CD4-positive, alpha-beta T cell (primary cell): ENCODE data around the gene ARRDC2. TPM values are rescaled to one million over a fixed set of nuclear protein-coding genes. Genes with fewer than 3 reads are reported as not detected.
A peak's percentile ranks its signal among the peaks of the same experiment; 100 is the strongest.
"Not testable (repeated sequence)": the region's sequence is repeated elsewhere in the genome, so short reads cannot be mapped to it uniquely, and the experiment has no call there.

ENCODE experiments used
- ATAC-seq: fragments of 200-7000 bp; cut with Tn5 transposase; one replicate; pipeline ENCODE4 v1.10.0; 2022; ENCODE audit warnings: mild to moderate bottlenecking; ENCODE audit not compliant: poor library complexity
- CTCF ChIA-PET: fragments of 350-600 bp; sonication (Branson Sonifier 250); formaldehyde crosslinking; loops from one replicate; lab custom pipeline; 2021; ENCODE audit warnings: antibody characterized with exemption, inconsistent platforms; lab: Charles Lee
- POLR2A ChIA-PET: fragments of 350-600 bp; sonication (Branson Sonifier 250); formaldehyde crosslinking; loops from one replicate; lab custom pipeline; 2021; ENCODE audit warnings: antibody characterized with exemption, inconsistent platforms; lab: Charles Lee
- DNase-seq, 14 experiments: peaks; one replicate each; pipeline ENCODE4 v3.0.0-alpha.2; 2013 to 2020; ENCODE audit warnings: mixed read lengths in 2 of 14
- H3K27ac ChIP-seq, 2 donors: one replicate each; pipeline versions ENCODE4 v1.5.1 to v1.7.0; 2013; ENCODE audit warnings: low read length in 2 of 2, low read depth in 1 of 2, mild to moderate bottlenecking in 1 of 2
- H3K27me3 ChIP-seq, 2 experiments: 1 replicate in 1 of 2; 2 replicates in 1 of 2; pipeline versions ENCODE4 v1.6.1 to v1.7.0; 2013; ENCODE audit warnings: low read length in 2 of 2, control low read depth in 1 of 2, mild to moderate bottlenecking in 1 of 2, moderate library complexity in 1 of 2; ENCODE audit not compliant: insufficient read depth in 2 of 2, control insufficient read depth in 1 of 2
- H3K36me3 ChIP-seq: one replicate; pipeline ENCODE4 v1.6.1; 2013; ENCODE audit warnings: low read length, control low read depth; ENCODE audit not compliant: insufficient read depth
- H3K4me1 ChIP-seq: one replicate; pipeline ENCODE4 v1.6.1; 2013; ENCODE audit warnings: low read length, control low read depth; ENCODE audit not compliant: insufficient read depth
- H3K4me3 ChIP-seq: one replicate; pipeline ENCODE4 v1.5.1; 2013; ENCODE audit warnings: mild to moderate bottlenecking, low read length, moderate library complexity
- H3K9me3 ChIP-seq, 2 experiments: 1 replicate in 1 of 2; 2 replicates in 1 of 2; pipeline versions ENCODE4 v1.6.1 to v1.7.0; 2013; ENCODE audit warnings: low read length in 2 of 2, mild to moderate bottlenecking in 2 of 2, control low read depth in 1 of 2, moderate library complexity in 1 of 2; ENCODE audit not compliant: control insufficient read depth in 1 of 2, insufficient read depth in 1 of 2
- H3K27ac Mint-ChIP-seq: one replicate; pipeline ENCODE4 v1.8.0; 2020; ENCODE audit warnings: mixed read lengths
- H3K27me3 Mint-ChIP-seq: one replicate; pipeline ENCODE4 v1.8.0; 2021; ENCODE audit warnings: mixed read lengths
- H3K36me3 Mint-ChIP-seq: one replicate; pipeline ENCODE4 v1.8.0; 2021; ENCODE audit warnings: low read depth, mixed read lengths
- H3K4me1 Mint-ChIP-seq: one replicate; pipeline ENCODE4 v1.8.0; 2021; ENCODE audit warnings: low read depth, mixed read lengths
- H3K4me3 Mint-ChIP-seq: one replicate; pipeline ENCODE4 v1.8.0; 2020; ENCODE audit warnings: mild to moderate bottlenecking, mixed read lengths
- H3K9me3 Mint-ChIP-seq: one replicate; pipeline ENCODE4 v1.8.0; 2020; ENCODE audit warnings: mixed read lengths
- CTCF ChIP-seq: fragments of 200-600 bp; IDR thresholded peaks from one replicate; pipeline ENCODE4 v1.8.0; 2022; ENCODE audit warnings: antibody characterized with exemption, mild to moderate bottlenecking
- intact Hi-C, 2 experiments: fragments of 100-400 bp; cut with DNase I in 1 of 2; cut with micrococcal nuclease in 1 of 2; formaldehyde crosslinking; loops; one replicate each; pipeline versions ENCODE4 v1.15.1 to v1.9.0; 2023 to 2025; cut with DNase I, micrococcal nuclease
- total RNA-seq, 174 experiments: library from RNA in 2 of 174; stranded (reverse) in 2 of 174; gene quantifications; one replicate each; pipeline ENCODE4 v1.2.3 and lab custom pipeline; 2021 to 2026

ARRDC2 gene
- total RNA-seq, 2 experiments from 2014 or later: 325 to 341 TPM

GRCh38 chr19:17982430-17982829, 25.5 kb upstream of the ARRDC2 start:
- no peak overlapping the region for H3K4me3 Mint-ChIP-seq
- CTCF ChIA-PET: no interaction called here
- peaks cover 20% of the 10 kb centered on the region for H3K27me3 Mint-ChIP-seq
- H3K27ac Mint-ChIP-seq: no peak overlapping the region
- Histone ChIP-seq H3K27me3 (peaks cover 2 to 3% of the 10 kb centered on the region in 2 experiments), H3K27ac (no peak overlapping the region), H3K36me3 (no peaks in the 10 kb centered on the region), H3K9me3 (no peaks in the 10 kb centered on the region), H3K4me1 (no peaks in the 10 kb centered on the region), H3K4me3 (no peak overlapping the region)
- POLR2A ChIA-PET: no interaction called here
- no peaks in the 10 kb centered on the region for H3K9me3 Mint-ChIP-seq
- H3K36me3 Mint-ChIP-seq: no peaks in the 10 kb centered on the region
- H3K4me1 Mint-ChIP-seq: no peaks in the 10 kb centered on the region
- intact Hi-C loops: no loop called here
- TF ChIP-seq CTCF: no peak
- peak in 1 of 14 experiments; percentile 7 for DNase-seq
- no peak for ATAC-seq

GRCh38 chr19:17985037-17985818, 22.7 kb upstream of the ARRDC2 start:
- peaks cover 15% of the 10 kb centered on the region for H3K27me3 Mint-ChIP-seq
- no peak for TF ChIP-seq CTCF

DNA sequence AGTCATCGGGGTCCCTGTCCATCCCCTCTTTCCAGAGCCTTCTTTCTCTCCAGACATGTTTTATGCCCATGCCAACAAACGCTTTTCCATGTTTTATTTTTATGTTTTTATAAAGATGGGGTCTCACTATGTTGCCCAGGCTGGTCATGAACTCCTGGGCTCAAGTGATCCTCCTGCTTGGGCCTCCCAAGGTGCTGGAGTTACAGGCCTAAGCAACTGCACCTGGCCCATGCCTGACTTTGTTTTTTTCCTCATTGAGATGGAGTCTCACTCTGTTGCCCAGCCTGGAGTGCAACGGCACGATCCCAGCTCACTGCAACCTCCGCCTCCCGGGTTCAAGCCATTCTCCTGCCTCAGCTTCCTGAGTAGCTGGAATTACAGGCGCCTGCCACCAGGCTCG, 21.4 kb upstream of the ARRDC2 start:
- H3K4me3 Mint-ChIP-seq, H3K27ac ChIP-seq, DNase-seq, CTCF ChIA-PET, H3K4me1 ChIP-seq, H3K27ac Mint-ChIP-seq, H3K36me3 Mint-ChIP-seq, H3K4me3 ChIP-seq, POLR2A ChIA-PET, H3K36me3 ChIP-seq, H3K4me1 Mint-ChIP-seq, H3K9me3 ChIP-seq, H3K27me3 ChIP-seq, ATAC-seq, intact Hi-C loops, H3K9me3 Mint-ChIP-seq: not testable (repeated sequence)
- peaks cover 11% of the 10 kb centered on the region for H3K27me3 Mint-ChIP-seq

More at GRCh38 chr19:17985037-17985818, 22.7 kb upstream of the ARRDC2 start:
- Mint-ChIP-seq H3K27ac (no peak overlapping the region), H3K4me3 (no peak overlapping the region), H3K9me3 (no peaks in the 10 kb centered on the region), H3K4me1 (no peaks in the 10 kb centered on the region), H3K36me3 (no peaks in the 10 kb centered on the region)
- Histone ChIP-seq H3K27me3 (peaks cover 0 to 2% of the 10 kb centered on the region in 2 experiments), H3K9me3 (no peaks in the 10 kb centered on the region), H3K36me3 (no peaks in the 10 kb centered on the region), H3K27ac (no peak overlapping the region), H3K4me3 (no peak overlapping the region), H3K4me1 (no peaks in the 10 kb centered on the region)
- ChIA-PET CTCF (no interaction called here), POLR2A (no interaction called here)
- no peak for ATAC-seq
- intact Hi-C loops: no loop called here
- DNase-seq: peak in 1 of 14 experiments; percentile 6
